ENCODE results near the gene LSAMP.

DNA sequence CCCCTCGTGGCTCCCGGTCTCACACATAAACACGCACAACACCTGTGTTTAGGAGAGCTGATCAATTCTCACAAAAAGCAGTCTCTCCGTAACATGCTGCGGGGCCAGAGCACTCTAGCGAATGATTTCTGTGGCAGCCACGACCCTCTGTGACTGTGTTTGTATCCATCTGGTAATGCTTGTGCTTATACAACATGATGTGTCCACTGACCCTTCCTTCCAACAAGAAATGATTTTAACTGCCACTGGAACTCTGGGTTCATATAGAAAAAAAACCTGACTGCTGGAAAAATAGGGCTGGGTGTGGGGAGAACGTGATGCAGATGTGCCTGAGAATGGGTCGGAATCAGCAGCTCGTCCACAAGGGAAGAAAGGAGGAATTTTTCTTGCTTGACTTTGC lies 411.8 kb downstream of the LSAMP start:
- TF ChIP-seq, protein P1, sequence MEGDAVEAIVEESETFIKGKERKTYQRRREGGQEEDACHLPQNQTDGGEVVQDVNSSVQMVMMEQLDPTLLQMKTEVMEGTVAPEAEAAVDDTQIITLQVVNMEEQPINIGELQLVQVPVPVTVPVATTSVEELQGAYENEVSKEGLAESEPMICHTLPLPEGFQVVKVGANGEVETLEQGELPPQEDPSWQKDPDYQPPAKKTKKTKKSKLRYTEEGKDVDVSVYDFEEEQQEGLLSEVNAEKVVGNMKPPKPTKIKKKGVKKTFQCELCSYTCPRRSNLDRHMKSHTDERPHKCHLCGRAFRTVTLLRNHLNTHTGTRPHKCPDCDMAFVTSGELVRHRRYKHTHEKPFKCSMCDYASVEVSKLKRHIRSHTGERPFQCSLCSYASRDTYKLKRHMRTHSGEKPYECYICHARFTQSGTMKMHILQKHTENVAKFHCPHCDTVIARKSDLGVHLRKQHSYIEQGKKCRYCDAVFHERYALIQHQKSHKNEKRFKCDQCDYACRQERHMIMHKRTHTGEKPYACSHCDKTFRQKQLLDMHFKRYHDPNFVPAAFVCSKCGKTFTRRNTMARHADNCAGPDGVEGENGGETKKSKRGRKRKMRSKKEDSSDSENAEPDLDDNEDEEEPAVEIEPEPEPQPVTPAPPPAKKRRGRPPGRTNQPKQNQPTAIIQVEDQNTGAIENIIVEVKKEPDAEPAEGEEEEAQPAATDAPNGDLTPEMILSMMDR (IDR thresholded peaks at IDR 0.05) = no peak
- TF ChIP-seq EZH2 (IDR thresholded peaks at IDR 0.05) (no peak), EZH2phosphoT487 (IDR thresholded peaks at IDR 0.05) (no peak)

Data from neural progenitor cell (in vitro differentiated cells).